ENCODE measurements around the gene SLC5A4. TPM values are rescaled to one million over a fixed set of nuclear protein-coding genes. Genes with fewer than 3 reads are reported as not detected.

Gene SLC5A4
- total and polyA plus RNA-seq, 4 donors, result 0.03 to 0.75 (median 0.19) TPM

GRCh38 chr22:32286290-32286840 is 31.2 kb upstream of the SLC5A4 start:
- 88% methylated on average over 3 of the region's 3 CpGs for WGBS

More at GRCh38 chr22:32286290-32286840, 31.2 kb upstream of the SLC5A4 start:
- no peak for TF ChIP-seq EGR1 (IDR thresholded peaks at IDR 0.05; ENCODE audit: low read depth in 2 of 2)
- TF ChIP-seq TAF1 (conservative IDR thresholded peaks at IDR 0.05), result no peak
- TF ChIP-seq, protein P1, sequence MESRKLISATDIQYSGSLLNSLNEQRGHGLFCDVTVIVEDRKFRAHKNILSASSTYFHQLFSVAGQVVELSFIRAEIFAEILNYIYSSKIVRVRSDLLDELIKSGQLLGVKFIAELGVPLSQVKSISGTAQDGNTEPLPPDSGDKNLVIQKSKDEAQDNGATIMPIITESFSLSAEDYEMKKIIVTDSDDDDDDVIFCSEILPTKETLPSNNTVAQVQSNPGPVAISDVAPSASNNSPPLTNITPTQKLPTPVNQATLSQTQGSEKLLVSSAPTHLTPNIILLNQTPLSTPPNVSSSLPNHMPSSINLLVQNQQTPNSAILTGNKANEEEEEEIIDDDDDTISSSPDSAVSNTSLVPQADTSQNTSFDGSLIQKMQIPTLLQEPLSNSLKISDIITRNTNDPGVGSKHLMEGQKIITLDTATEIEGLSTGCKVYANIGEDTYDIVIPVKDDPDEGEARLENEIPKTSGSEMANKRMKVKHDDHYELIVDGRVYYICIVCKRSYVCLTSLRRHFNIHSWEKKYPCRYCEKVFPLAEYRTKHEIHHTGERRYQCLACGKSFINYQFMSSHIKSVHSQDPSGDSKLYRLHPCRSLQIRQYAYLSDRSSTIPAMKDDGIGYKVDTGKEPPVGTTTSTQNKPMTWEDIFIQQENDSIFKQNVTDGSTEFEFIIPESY (IDR thresholded peaks at IDR 0.05), result no peak
- TF ChIP-seq HNF4A (conservative IDR thresholded peaks at IDR 0.05), result no peak
- TF ChIP-seq GABPA (IDR thresholded peaks at IDR 0.05 in 1 of 2, conservative IDR thresholded peaks at IDR 0.05 in 1 of 2), result no peak
- no peak for TF ChIP-seq JUND (IDR thresholded peaks at IDR 0.05)
- TF ChIP-seq HNF4G (IDR thresholded peaks at IDR 0.05), result no peak
- TF ChIP-seq RXRA (IDR thresholded peaks at IDR 0.05), result no peak
- no peak for TF ChIP-seq YY1 (IDR thresholded peaks at IDR 0.05)
- no peak for TF ChIP-seq SP1 (IDR thresholded peaks at IDR 0.05)
- TF ChIP-seq FOXA1 (IDR thresholded peaks at IDR 0.05), result no peak
- TF ChIP-seq FOXA2 (IDR thresholded peaks at IDR 0.05), result no peak
- no peak for TF ChIP-seq ATF3 (IDR thresholded peaks at IDR 0.05)
- TF ChIP-seq MAX (IDR thresholded peaks at IDR 0.05), result no peak
- TF ChIP-seq, protein P2, sequence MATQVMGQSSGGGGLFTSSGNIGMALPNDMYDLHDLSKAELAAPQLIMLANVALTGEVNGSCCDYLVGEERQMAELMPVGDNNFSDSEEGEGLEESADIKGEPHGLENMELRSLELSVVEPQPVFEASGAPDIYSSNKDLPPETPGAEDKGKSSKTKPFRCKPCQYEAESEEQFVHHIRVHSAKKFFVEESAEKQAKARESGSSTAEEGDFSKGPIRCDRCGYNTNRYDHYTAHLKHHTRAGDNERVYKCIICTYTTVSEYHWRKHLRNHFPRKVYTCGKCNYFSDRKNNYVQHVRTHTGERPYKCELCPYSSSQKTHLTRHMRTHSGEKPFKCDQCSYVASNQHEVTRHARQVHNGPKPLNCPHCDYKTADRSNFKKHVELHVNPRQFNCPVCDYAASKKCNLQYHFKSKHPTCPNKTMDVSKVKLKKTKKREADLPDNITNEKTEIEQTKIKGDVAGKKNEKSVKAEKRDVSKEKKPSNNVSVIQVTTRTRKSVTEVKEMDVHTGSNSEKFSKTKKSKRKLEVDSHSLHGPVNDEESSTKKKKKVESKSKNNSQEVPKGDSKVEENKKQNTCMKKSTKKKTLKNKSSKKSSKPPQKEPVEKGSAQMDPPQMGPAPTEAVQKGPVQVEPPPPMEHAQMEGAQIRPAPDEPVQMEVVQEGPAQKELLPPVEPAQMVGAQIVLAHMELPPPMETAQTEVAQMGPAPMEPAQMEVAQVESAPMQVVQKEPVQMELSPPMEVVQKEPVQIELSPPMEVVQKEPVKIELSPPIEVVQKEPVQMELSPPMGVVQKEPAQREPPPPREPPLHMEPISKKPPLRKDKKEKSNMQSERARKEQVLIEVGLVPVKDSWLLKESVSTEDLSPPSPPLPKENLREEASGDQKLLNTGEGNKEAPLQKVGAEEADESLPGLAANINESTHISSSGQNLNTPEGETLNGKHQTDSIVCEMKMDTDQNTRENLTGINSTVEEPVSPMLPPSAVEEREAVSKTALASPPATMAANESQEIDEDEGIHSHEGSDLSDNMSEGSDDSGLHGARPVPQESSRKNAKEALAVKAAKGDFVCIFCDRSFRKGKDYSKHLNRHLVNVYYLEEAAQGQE (IDR thresholded peaks at IDR 0.05), result no peak
- no peak for TF ChIP-seq CTCF (IDR thresholded peaks at IDR 0.05; ENCODE audit: low read depth, low read length, missing input control)
- Histone ChIP-seq H3K27ac (ENCODE audit: low read depth in 1 of 2, low read length in 2 of 2) (no peak overlapping the region), H3K36me3 (ENCODE audit: control insufficient read depth in 4 of 4, insufficient read depth in 3 of 4, low read depth in 1 of 4, low read length in 3 of 4) (no peaks in the 10 kb centered on the region), H3K27me3 (ENCODE audit: control insufficient read depth in 4 of 4, insufficient read depth in 4 of 4, low read length in 3 of 4) (no peaks in the 10 kb centered on the region), H3K4me1 (ENCODE audit: control insufficient read depth in 4 of 4, insufficient read depth in 4 of 4, low read length in 3 of 4) (no peaks in the 10 kb centered on the region), H3K9ac (ENCODE audit: low read depth in 1 of 2, low read length in 2 of 2) (no peak overlapping the region), H3K9me3 (ENCODE audit: control insufficient read depth in 4 of 4, low read length in 3 of 4) (no peaks in the 10 kb centered on the region), H3K4me3 (ENCODE audit: low read depth in 1 of 3, low read length in 3 of 3) (no peak overlapping the region)
- DNase-seq (ENCODE audit: low spot score), result no peak

Data from liver (tissue), 9 donors.